OCI-LY1 (cell line): ENCODE data around the gene PSMA4.

Experiments
- H2AFZ ChIP-seq: fragments of 200-600 bp; sonication (generic), shearing (Covaris generic); 2 replicates; pipeline ENCODE4 v1.6.0; 2014; ENCODE audit warnings: antibody characterized with exemption, mild to moderate bottlenecking, low read length
- H3F3A ChIP-seq: fragments of 200-600 bp; sonication (generic), shearing (Covaris generic); 2 replicates; pipeline ENCODE4 v1.6.0; 2014; ENCODE audit warnings: mild to moderate bottlenecking, antibody characterized with exemption, low read length, moderate library complexity; ENCODE audit not compliant: insufficient read depth
- H3K27ac ChIP-seq: fragments of 200-600 bp; sonication (generic); 2 replicates; pipeline ENCODE4 v1.5.1; 2014; ENCODE audit warnings: low read length, mixed run types, mild to moderate bottlenecking, low read depth; ENCODE audit not compliant: poor library complexity, severe bottlenecking
- H3K27me3 ChIP-seq: fragments of 200-600 bp; sonication (generic); 2 replicates; pipeline ENCODE4 v1.6.0; 2014; ENCODE audit warnings: antibody characterized with exemption, mild to moderate bottlenecking, low read length, moderate library complexity; ENCODE audit not compliant: insufficient read depth
- H3K36me3 ChIP-seq: fragments of 200-600 bp; sonication (generic); 2 replicates; pipeline ENCODE4 v1.6.1; 2014; ENCODE audit warnings: mild to moderate bottlenecking, antibody characterized with exemption, low read length, moderate library complexity, mixed read lengths; ENCODE audit not compliant: insufficient read depth
- H3K4me1 ChIP-seq: fragments of 200-600 bp; sonication (generic); 2 replicates; pipeline ENCODE4 v1.5.1; 2014; ENCODE audit warnings: mild to moderate bottlenecking, low read length, moderate library complexity; ENCODE audit not compliant: insufficient read depth, severe bottlenecking
- H3K4me2 ChIP-seq: fragments of 200-600 bp; sonication (generic), shearing (Covaris generic); 2 replicates; pipeline ENCODE4 v1.6.1; 2014; ENCODE audit warnings: low read length
- H3K4me3 ChIP-seq: fragments of 200-600 bp; sonication (generic); 2 replicates; pipeline ENCODE4 v1.5.1; 2014; ENCODE audit warnings: low read length, low read depth, mild to moderate bottlenecking, mixed read lengths; ENCODE audit not compliant: poor library complexity, severe bottlenecking
- H3K79me2 ChIP-seq: fragments of 200-600 bp; shearing (Covaris generic); 2 replicates; pipeline ENCODE4 v1.6.1; 2016; ENCODE audit warnings: mixed run types, low read length, mixed read lengths; ENCODE audit not compliant: insufficient read depth
- H3K9ac ChIP-seq: fragments of 200-600 bp; sonication (generic), shearing (Covaris generic); 2 replicates; pipeline ENCODE4 v1.6.1; 2014; ENCODE audit warnings: mild to moderate bottlenecking, low read length, mixed read lengths
- H3K9me2 ChIP-seq: fragments of 200-600 bp; sonication (generic), shearing (Covaris generic); 2 replicates; pipeline ENCODE4 v1.6.1; 2014; ENCODE audit warnings: low read depth, mild to moderate bottlenecking, low read length, mixed read lengths
- H3K9me3 ChIP-seq: fragments of 200-600 bp; shearing (Covaris generic); 2 replicates; pipeline ENCODE4 v1.6.1; 2014; ENCODE audit warnings: low read length, mixed read lengths
- H4K20me1 ChIP-seq: fragments of 200-600 bp; sonication (generic), shearing (Covaris generic); 2 replicates; pipeline ENCODE4 v1.6.0; 2016; ENCODE audit warnings: mild to moderate bottlenecking, low read length; ENCODE audit not compliant: insufficient read depth
- CTCF ChIP-seq: fragments of 200-600 bp; sonication (generic), shearing (Covaris generic); IDR thresholded peaks from 2 replicates; pipeline ENCODE4 v1.5.1; 2017; ENCODE audit warnings: mild to moderate bottlenecking, antibody characterized with exemption, low read length, moderate library complexity, mixed read lengths
- EZH2 ChIP-seq: fragments of 200-600 bp; sonication (generic), shearing (Covaris generic); IDR thresholded peaks from 2 replicates; pipeline ENCODE4 v1.8.0; 2017; ENCODE audit warnings: borderline replicate concordance, mixed run types, mild to moderate bottlenecking, antibody characterized with exemption, low read length, moderate library complexity, mixed read lengths

Gene PSMA4

GRCh38 chr15:78561490-78561889 is 21.2 kb downstream of the PSMA4 start:
- no peak overlapping the region for H2AFZ ChIP-seq
- no peaks in the 10 kb centered on the region for H3K79me2 ChIP-seq
- H3K27ac ChIP-seq, result no peak overlapping the region
- no peaks in the 10 kb centered on the region for H3K9me2 ChIP-seq
- TF ChIP-seq CTCF (no peak), EZH2 (no peak)
- H3F3A ChIP-seq, result no peaks in the 10 kb centered on the region
- H3K9me3 ChIP-seq, result no peaks in the 10 kb centered on the region
- no peak overlapping the region for H3K4me3 ChIP-seq
- H3K27me3 ChIP-seq, result no peaks in the 10 kb centered on the region
- H3K4me2 ChIP-seq, result no peak overlapping the region
- H3K4me1 ChIP-seq, result peaks cover 18% of the 10 kb centered on the region
- no peaks in the 10 kb centered on the region for H4K20me1 ChIP-seq
- H3K36me3 ChIP-seq, result no peaks in the 10 kb centered on the region
- no peak overlapping the region for H3K9ac ChIP-seq

- H3K79me2 ChIP-seq, result no peaks in the 10 kb centered on the region
- H3F3A ChIP-seq, result no peaks in the 10 kb centered on the region
- H3K9me2 ChIP-seq, result no peaks in the 10 kb centered on the region
- H3K27ac ChIP-seq, result no peak overlapping the region
- no peak overlapping the region for H3K4me3 ChIP-seq
- no peak overlapping the region for H3K9ac ChIP-seq
- no peak overlapping the region for H3K4me2 ChIP-seq
- H3K9me3 ChIP-seq, result no peaks in the 10 kb centered on the region
- no peaks in the 10 kb centered on the region for H4K20me1 ChIP-seq
- no peaks in the 10 kb centered on the region for H3K36me3 ChIP-seq
- H3K4me1 ChIP-seq, result peaks cover 19% of the 10 kb centered on the region
- H3K27me3 ChIP-seq, result no peaks in the 10 kb centered on the region; the same call in 1 of the 2 replicates
- H2AFZ ChIP-seq, result no peak overlapping the region
- no peak for TF ChIP-seq EZH2
- TF ChIP-seq CTCF, result no peak
These were observed 22.8 kb downstream of the PSMA4 start for GRCh38 chr15:78563092-78563491.

- Histone ChIP-seq H3K9me2 (no peaks in the 10 kb centered on the region), H3K27me3 (no peaks in the 10 kb centered on the region; the same call in 1 of the 2 replicates), H3K9ac (peak overlapping the region; percentile 44; the same call in 1 of the 2 replicates), H3F3A (no peaks in the 10 kb centered on the region), H2AFZ (no peak overlapping the region), H3K27ac (no peak overlapping the region), H3K9me3 (no peaks in the 10 kb centered on the region), H3K4me2 (peak overlapping the region; percentile 63), H3K36me3 (no peaks in the 10 kb centered on the region), H3K4me3 (peak overlapping the region; percentile 61), H4K20me1 (no peaks in the 10 kb centered on the region), H3K4me1 (peaks cover 19% of the 10 kb centered on the region), H3K79me2 (no peaks in the 10 kb centered on the region)
- no peak for TF ChIP-seq EZH2
- no peak for TF ChIP-seq CTCF
These were observed 24.5 kb downstream of the PSMA4 start for GRCh38 chr15:78564743-78565096.
